Keratinocyte (primary cell): ENCODE results near the gene CFAP45. TPM values are rescaled to one million over a fixed set of nuclear protein-coding genes. Genes with fewer than 3 reads are reported as not detected.

ENCODE experiments used
- DNase-seq: peaks from one replicate; pipeline ENCODE4 v3.0.0-alpha.2; 2011; ENCODE audit warnings: low read depth, missing footprints, low spot score
- FAIRE-seq: peaks from 2 replicates; lab custom pipeline; 2011; peaks lifted over from hg19 to GRCh38; lab: Jason Lieb, UNC
- H2AFZ ChIP-seq: 2 replicates; pipeline ENCODE4 v1.6.0; 2012; ENCODE audit warnings: low read length, control low read depth, inconsistent platforms; ENCODE audit not compliant: control insufficient read depth
- H3K27ac ChIP-seq: 2 replicates; pipeline ENCODE4 v1.5.1; 2011; ENCODE audit warnings: low read length; ENCODE audit not compliant: control insufficient read depth, insufficient read depth
- H3K27me3 ChIP-seq: 3 replicates; pipeline ENCODE4 v1.6.0; 2011; ENCODE audit warnings: low read length; ENCODE audit not compliant: control insufficient read depth, insufficient read depth; ENCODE audit errors: extremely low read depth
- H3K36me3 ChIP-seq, 2 experiments: 2 replicates in 1 of 2; 3 replicates in 1 of 2; pipeline ENCODE4 v1.5.1; 2011; ENCODE audit warnings: low read length in 2 of 2, mild to moderate bottlenecking in 1 of 2; ENCODE audit not compliant: control insufficient read depth in 2 of 2, insufficient read depth in 2 of 2; ENCODE audit errors: extremely low read depth in 1 of 2
- H3K4me1 ChIP-seq: 3 replicates; pipeline ENCODE4 v1.5.1; 2011; ENCODE audit warnings: low read length; ENCODE audit not compliant: control insufficient read depth, insufficient read depth; ENCODE audit errors: extremely low read depth
- H3K4me2 ChIP-seq: 3 replicates; pipeline ENCODE4 v1.6.0; 2011; ENCODE audit warnings: low read depth, low read length; ENCODE audit not compliant: control insufficient read depth, insufficient read depth; ENCODE audit errors: extremely low read depth
- H3K4me3 ChIP-seq, 3 experiments: fragments of 200-600 bp in 1 of 3; sonication (generic) in 1 of 3; 2 replicates in 2 of 3; 3 replicates in 1 of 3; pipeline ENCODE4 v1.5.1; 2011 to 2016; ENCODE audit warnings: low read length in 3 of 3, mild to moderate bottlenecking in 3 of 3, control low read depth in 2 of 3, inconsistent platforms in 1 of 3, low read depth in 1 of 3, mixed read lengths in 1 of 3, mixed run types in 1 of 3, moderate library complexity in 1 of 3; ENCODE audit not compliant: control insufficient read depth in 2 of 3, insufficient read depth in 2 of 3; ENCODE audit errors: extremely low read depth in 1 of 3
- H3K79me2 ChIP-seq: 2 replicates; pipeline ENCODE4 v1.6.0; 2012; ENCODE audit warnings: low read length; ENCODE audit not compliant: control insufficient read depth, insufficient read depth
- H3K9ac ChIP-seq: 3 replicates; pipeline ENCODE4 v1.6.0; 2011; ENCODE audit warnings: low read length; ENCODE audit not compliant: control insufficient read depth, insufficient read depth; ENCODE audit errors: extremely low read depth
- H3K9me1 ChIP-seq: 3 replicates; pipeline ENCODE4 v1.6.0; 2011; ENCODE audit warnings: low read length; ENCODE audit not compliant: control insufficient read depth, insufficient read depth; ENCODE audit errors: extremely low read depth
- H3K9me3 ChIP-seq: 2 replicates; pipeline ENCODE4 v1.5.1; 2012; ENCODE audit warnings: low read depth, low read length; ENCODE audit not compliant: control insufficient read depth
- H4K20me1 ChIP-seq: 3 replicates; pipeline ENCODE4 v1.6.0; 2011; ENCODE audit warnings: low read length; ENCODE audit not compliant: control insufficient read depth, insufficient read depth; ENCODE audit errors: extremely low read depth
- EZH2 ChIP-seq: IDR thresholded peaks from one replicate; pipeline ENCODE4 v1.6.1; 2012; ENCODE audit warnings: inconsistent platforms, mild to moderate bottlenecking, low read length, moderate library complexity
- dilution Hi-C: fragments of 300-500 bp; cut with MboI; formaldehyde crosslinking; loops from one replicate; pipeline ENCODE4 v1.7.0; 2020; ENCODE audit warnings: low sequenced_read_pairs; ENCODE audit not compliant: extremely low pct_ligation_motif_present
- polyA plus RNA-seq, 5 experiments: library from polyadenylated mRNA; depleted of rRNA in 3 of 5; stranded (reverse) in 3 of 5; stranded (forward) in 1 of 5; unstranded in 1 of 5; fragments of >200 nt; gene quantifications; 1 replicate in 1 of 5; 2 replicates in 3 of 5; 3 replicates in 1 of 5; pipeline versions ENCODE4 v1.2.1 to v1.2.3, GENCODE V29; 2011 to 2012; ENCODE audit warnings: missing spikeins in 2 of 5, low read depth in 1 of 5, low replicate concordance in 1 of 5
- TF ChIP-seq, protein P1 (sequence below), 3 experiments: IDR thresholded peaks in 1 of 3; conservative IDR thresholded peaks in 1 of 3; optimal IDR thresholded peaks in 1 of 3; 2 replicates in 2 of 3; 3 replicates in 1 of 3; pipeline versions ENCODE3 to v1.5.1; 2011; ENCODE audit warnings: low read length in 3 of 3, mild to moderate bottlenecking in 3 of 3, moderate library complexity in 2 of 3, control low read depth in 1 of 3, inconsistent platforms in 1 of 3; ENCODE audit not compliant: insufficient read depth in 2 of 3; ENCODE audit errors: extremely low read depth in 1 of 3

The CFAP45 gene
- polyA plus RNA-seq, 1 donor (not counting 4 experiments of a cell fraction or from before 2014, with no cell fraction given), result 2.3 TPM

DNA sequence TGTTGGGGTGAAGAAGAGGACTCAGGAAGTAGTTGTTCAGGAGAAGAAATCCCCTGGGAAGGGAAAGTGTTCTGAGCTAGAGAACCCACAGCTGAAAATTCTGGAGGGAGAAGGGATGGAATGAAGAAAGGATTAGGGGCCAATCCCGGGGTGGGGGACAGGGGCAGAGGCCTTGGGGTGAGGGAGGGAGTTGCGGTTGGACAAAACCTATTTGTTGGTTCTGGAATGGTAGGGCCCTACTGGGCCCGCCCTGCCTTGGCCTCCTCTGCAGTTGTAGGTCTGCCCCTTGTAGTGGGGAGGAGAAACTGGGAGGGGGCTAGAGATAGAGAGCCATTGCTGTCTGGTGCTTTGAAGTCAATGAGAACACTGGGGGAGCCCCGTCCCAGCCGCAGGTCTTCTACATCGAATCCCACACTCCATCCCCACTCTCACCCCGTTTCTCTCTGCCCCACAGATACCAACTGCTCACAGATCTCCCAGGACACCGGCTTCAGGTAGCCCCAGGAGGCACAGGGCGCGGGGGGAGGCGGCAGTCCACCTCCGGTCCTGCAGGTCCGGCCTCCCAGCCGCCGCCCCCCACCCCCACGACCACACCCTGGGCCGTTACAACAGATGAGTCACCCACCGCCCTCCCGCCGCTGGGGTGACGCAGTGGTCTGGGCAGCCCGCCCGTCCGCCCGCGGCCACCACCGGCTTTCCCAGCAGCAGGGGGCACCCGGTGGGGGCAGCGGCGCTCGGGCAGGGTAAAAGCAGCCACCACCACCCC, 24.2 kb upstream of the CFAP45 start:
- FAIRE-seq (no peak), DNase-seq (no peak)
- dilution Hi-C loops, result no loop called here
- Histone ChIP-seq H3K27me3 (no peaks in the 10 kb centered on the region), H3K79me2 (peaks cover 57% of the 10 kb centered on the region), H3K9ac (peak overlapping the region; percentile 100), H3K4me3 (peak overlapping the region; percentile 79 to 94 (median 92)), H2AFZ (no peak overlapping the region), H3K4me1 (peaks cover 49% of the 10 kb centered on the region), H4K20me1 (peaks cover 22% of the 10 kb centered on the region), H3K27ac (peak overlapping the region; percentile 98), H3K36me3 (peaks cover 30 to 36% of the 10 kb centered on the region in 2 experiments), H3K9me3 (no peaks in the 10 kb centered on the region), H3K9me1 (peaks cover 8% of the 10 kb centered on the region), H3K4me2 (peak overlapping the region; percentile 90)
- TF ChIP-seq EZH2, result no peak
- TF ChIP-seq, protein P1, sequence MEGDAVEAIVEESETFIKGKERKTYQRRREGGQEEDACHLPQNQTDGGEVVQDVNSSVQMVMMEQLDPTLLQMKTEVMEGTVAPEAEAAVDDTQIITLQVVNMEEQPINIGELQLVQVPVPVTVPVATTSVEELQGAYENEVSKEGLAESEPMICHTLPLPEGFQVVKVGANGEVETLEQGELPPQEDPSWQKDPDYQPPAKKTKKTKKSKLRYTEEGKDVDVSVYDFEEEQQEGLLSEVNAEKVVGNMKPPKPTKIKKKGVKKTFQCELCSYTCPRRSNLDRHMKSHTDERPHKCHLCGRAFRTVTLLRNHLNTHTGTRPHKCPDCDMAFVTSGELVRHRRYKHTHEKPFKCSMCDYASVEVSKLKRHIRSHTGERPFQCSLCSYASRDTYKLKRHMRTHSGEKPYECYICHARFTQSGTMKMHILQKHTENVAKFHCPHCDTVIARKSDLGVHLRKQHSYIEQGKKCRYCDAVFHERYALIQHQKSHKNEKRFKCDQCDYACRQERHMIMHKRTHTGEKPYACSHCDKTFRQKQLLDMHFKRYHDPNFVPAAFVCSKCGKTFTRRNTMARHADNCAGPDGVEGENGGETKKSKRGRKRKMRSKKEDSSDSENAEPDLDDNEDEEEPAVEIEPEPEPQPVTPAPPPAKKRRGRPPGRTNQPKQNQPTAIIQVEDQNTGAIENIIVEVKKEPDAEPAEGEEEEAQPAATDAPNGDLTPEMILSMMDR (optimal IDR thresholded peaks at IDR 0.05 in 1 of 3, IDR thresholded peaks at IDR 0.05 in 1 of 3, conservative IDR thresholded peaks at IDR 0.05 in 1 of 3; ENCODE audit: extremely low read depth in 1 of 3, insufficient read depth in 2 of 3, low read length in 3 of 3), result no peak

DNA sequence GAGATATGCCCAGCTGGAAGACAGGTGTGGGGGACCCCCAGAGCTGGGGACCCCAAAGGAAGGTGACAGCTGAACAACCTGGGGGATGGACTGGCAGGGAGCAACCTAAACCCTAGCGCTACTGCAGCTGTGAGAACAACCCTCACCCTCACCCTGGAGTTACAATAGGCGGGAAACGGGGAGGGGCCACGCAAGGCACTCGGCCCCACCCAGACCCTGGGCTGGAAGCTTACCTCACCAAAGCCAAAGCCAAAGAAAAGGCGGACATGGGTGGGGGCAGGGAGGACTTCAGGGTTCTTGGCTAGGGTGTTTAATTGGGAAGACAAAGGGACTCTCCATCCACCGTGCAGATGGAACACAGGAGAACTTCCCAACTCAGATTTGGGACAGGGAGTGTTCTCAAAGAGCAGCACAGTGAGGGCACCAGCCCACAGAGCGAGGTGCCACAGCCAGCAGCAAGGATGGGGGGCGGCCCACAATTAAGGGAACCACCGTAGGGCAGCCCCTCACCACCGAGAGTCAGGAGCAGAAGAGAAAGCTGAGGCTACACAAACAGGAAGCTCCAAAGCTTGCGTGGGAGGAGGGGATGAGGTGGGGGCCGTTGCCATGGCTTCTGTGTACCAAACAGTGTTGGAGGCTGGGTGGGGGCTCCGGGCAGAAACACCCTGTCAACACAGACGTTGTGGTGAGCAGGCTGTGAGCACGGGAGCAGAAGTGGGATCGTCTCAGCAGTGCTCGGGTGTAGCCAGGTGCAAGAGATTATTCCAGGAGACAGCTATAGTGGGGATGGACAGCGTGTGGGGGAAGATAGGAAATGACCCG, 23.4 kb upstream of the CFAP45 start:
- TF ChIP-seq, protein P1 (optimal IDR thresholded peaks at IDR 0.05 in 1 of 3, IDR thresholded peaks at IDR 0.05 in 1 of 3, conservative IDR thresholded peaks at IDR 0.05 in 1 of 3; ENCODE audit: extremely low read depth in 1 of 3, insufficient read depth in 2 of 3, low read length in 3 of 3), result no peak
- TF ChIP-seq EZH2, result no peak
- Histone ChIP-seq H3K27me3 (no peaks in the 10 kb centered on the region), H3K9me1 (peaks cover 8% of the 10 kb centered on the region), H2AFZ (no peak overlapping the region), H4K20me1 (peaks cover 24% of the 10 kb centered on the region), H3K27ac (peak overlapping the region; percentile 98), H3K36me3 (peaks cover 36 to 43% of the 10 kb centered on the region in 2 experiments), H3K4me3 (peak overlapping the region; percentile 79 to 94 (median 92)), H3K4me1 (peaks cover 51% of the 10 kb centered on the region), H3K9ac (peak overlapping the region; percentile 100), H3K9me3 (no peaks in the 10 kb centered on the region), H3K4me2 (peak overlapping the region; percentile 84), H3K79me2 (peaks cover 58% of the 10 kb centered on the region)
- FAIRE-seq (peak; percentile 59), DNase-seq (no peak)
- dilution Hi-C loops, result no loop called here
